Upper lobe of left lung (tissue), 4 donors: ENCODE results near the gene GMDS.

Source experiments
- POLR2A ChIP-seq, 4 donors: fragments of 450-650 bp; IDR thresholded peaks; one replicate each; pipeline ENCODE4 v1.5.1; 2016 to 2017; ENCODE audit warnings: antibody characterized with exemption in 4 of 4, mild to moderate bottlenecking in 2 of 4
- POLR2AphosphoS5 ChIP-seq, 2 donors: sonication (generic); formaldehyde crosslinking; IDR thresholded peaks; one replicate each; pipeline ENCODE4 v1.5.1; 2017; ENCODE audit warnings: antibody characterized with exemption in 2 of 2
- TF ChIP-seq, protein P1 (sequence below), 6 experiments: fragments of 450-650 bp in 4 of 6; fragments of 200-600 bp in 2 of 6; sonication (generic) in 2 of 6; IDR thresholded peaks; one replicate each; pipeline ENCODE4 v1.5.1; 2016 to 2019; ENCODE audit warnings: antibody characterized with exemption in 6 of 6

DNA sequence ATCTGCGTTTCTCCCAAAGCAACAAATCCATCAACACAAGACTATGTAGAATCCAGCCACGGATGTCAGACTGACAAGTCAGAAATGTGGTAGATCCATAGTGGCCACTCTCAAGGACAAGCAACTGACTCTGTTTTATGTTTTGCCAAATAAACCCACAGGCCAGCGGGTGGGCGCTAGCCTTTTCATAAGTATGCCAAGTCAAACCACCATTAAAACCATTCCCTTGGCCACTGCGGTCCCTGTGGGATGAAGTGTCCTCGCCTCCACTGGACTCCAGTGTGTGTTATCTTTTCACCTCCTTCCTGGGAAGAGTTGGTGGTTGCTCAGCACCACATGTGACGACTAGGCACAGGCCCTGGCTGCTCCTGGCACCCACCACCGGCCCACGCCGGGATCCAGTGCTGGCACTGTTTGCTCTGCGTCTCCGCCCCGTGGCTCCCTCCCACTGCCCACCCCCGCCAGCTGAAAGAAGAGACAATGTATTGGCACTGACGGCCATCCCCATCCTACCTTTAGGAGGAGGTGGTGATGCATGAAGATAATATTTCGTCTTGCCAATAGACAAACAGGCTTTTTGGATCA, 532.3 kb downstream of the GMDS start:
- TF ChIP-seq, protein P1, sequence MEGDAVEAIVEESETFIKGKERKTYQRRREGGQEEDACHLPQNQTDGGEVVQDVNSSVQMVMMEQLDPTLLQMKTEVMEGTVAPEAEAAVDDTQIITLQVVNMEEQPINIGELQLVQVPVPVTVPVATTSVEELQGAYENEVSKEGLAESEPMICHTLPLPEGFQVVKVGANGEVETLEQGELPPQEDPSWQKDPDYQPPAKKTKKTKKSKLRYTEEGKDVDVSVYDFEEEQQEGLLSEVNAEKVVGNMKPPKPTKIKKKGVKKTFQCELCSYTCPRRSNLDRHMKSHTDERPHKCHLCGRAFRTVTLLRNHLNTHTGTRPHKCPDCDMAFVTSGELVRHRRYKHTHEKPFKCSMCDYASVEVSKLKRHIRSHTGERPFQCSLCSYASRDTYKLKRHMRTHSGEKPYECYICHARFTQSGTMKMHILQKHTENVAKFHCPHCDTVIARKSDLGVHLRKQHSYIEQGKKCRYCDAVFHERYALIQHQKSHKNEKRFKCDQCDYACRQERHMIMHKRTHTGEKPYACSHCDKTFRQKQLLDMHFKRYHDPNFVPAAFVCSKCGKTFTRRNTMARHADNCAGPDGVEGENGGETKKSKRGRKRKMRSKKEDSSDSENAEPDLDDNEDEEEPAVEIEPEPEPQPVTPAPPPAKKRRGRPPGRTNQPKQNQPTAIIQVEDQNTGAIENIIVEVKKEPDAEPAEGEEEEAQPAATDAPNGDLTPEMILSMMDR (IDR thresholded peaks at IDR 0.05): no peak
- TF ChIP-seq POLR2AphosphoS5 (IDR thresholded peaks at IDR 0.05) (no peak), POLR2A (IDR thresholded peaks at IDR 0.05) (no peak)
